Loucy (cell line): ENCODE measurements around the gene LDB3.

ENCODE experiments used
- CTCF ChIP-seq: fragments of 200-600 bp; sonication (generic); conservative IDR thresholded peaks from 2 replicates; pipeline ENCODE4 v1.5.1; 2014; ENCODE audit warnings: mild to moderate bottlenecking, antibody characterized with exemption, low read length
- EZH2phosphoT487 ChIP-seq: fragments of 200-600 bp; IDR thresholded peaks from 2 replicates; pipeline ENCODE4 v1.6.1; 2018; ENCODE audit warnings: antibody characterized with exemption, mild to moderate bottlenecking, moderate library complexity, borderline replicate concordance

GRCh38 chr10:86732771-86733170 is 64.5 kb downstream of the LDB3 start:
- TF ChIP-seq CTCF, result no peak
- TF ChIP-seq EZH2phosphoT487, result no peak
